Measurements from ENCODE around the gene SLC25A25.

SLC25A25 gene

GRCh38 chr9:128150594-128151308, 82.7 kb downstream of the SLC25A25 start:
- DNase-seq (ENCODE audit: low read depth, low spot score): no peak
- no peak for TF ChIP-seq FOXP2 (optimal IDR thresholded peaks at IDR 0.05; ENCODE audit: control extremely low read depth, extremely low read length, insufficient read depth)
- TF ChIP-seq POLR2AphosphoS5 (IDR thresholded peaks at IDR 0.05; ENCODE audit: borderline replicate concordance, low read depth, low read length): no peak
- TF ChIP-seq EZH2 (IDR thresholded peaks at IDR 0.05): no peak
- Histone ChIP-seq H3K9ac (ENCODE audit: insufficient read length) (no peak overlapping the region), H3K36me3 (ENCODE audit: insufficient read depth, low read length) (no peaks in the 10 kb centered on the region), H3K9me3 (ENCODE audit: low read depth, low read length) (no peaks in the 10 kb centered on the region), H3K4me3 (no peak overlapping the region), H3K27ac (no peak overlapping the region)

- Histone ChIP-seq H3K27ac (no peak overlapping the region), H3K4me3 (no peak overlapping the region), H3K9me3 (ENCODE audit: low read depth, low read length) (no peaks in the 10 kb centered on the region)
These were observed 83.5 kb downstream of the SLC25A25 start for GRCh38 chr9:128151309-128152132.

GRCh38 chr9:128152133-128153059, 84.4 kb downstream of the SLC25A25 start:
- H3K27ac ChIP-seq: no peak overlapping the region
- no peak overlapping the region for H3K4me3 ChIP-seq
- H3K36me3 ChIP-seq (ENCODE audit: insufficient read depth, low read length): no peaks in the 10 kb centered on the region
- H3K9me3 ChIP-seq (ENCODE audit: low read depth, low read length): no peaks in the 10 kb centered on the region
- DNase-seq (ENCODE audit: low read depth, low spot score): no peak
- no peak for TF ChIP-seq POLR2AphosphoS5 (IDR thresholded peaks at IDR 0.05; ENCODE audit: borderline replicate concordance, low read depth, low read length)
- no peak overlapping the region for H3K9ac ChIP-seq (ENCODE audit: insufficient read length)

More at GRCh38 chr9:128151309-128152132, 83.5 kb downstream of the SLC25A25 start:
- no peak for DNase-seq (ENCODE audit: low read depth, low spot score)
- TF ChIP-seq POLR2AphosphoS5 (IDR thresholded peaks at IDR 0.05; ENCODE audit: borderline replicate concordance, low read depth, low read length): no peak
- no peak for TF ChIP-seq FOXP2 (optimal IDR thresholded peaks at IDR 0.05; ENCODE audit: control extremely low read depth, extremely low read length, insufficient read depth)
- no peak for TF ChIP-seq EZH2 (IDR thresholded peaks at IDR 0.05)
- H3K9ac ChIP-seq (ENCODE audit: insufficient read length): no peak overlapping the region
- H3K36me3 ChIP-seq (ENCODE audit: insufficient read depth, low read length): no peaks in the 10 kb centered on the region

GRCh38 chr9:128153060-128153946, 85.3 kb downstream of the SLC25A25 start:
- Histone ChIP-seq H3K9me3 (ENCODE audit: low read depth, low read length) (no peaks in the 10 kb centered on the region), H3K4me3 (no peak overlapping the region), H3K27ac (no peak overlapping the region), H3K36me3 (ENCODE audit: insufficient read depth, low read length) (no peaks in the 10 kb centered on the region), H3K9ac (ENCODE audit: insufficient read length) (no peak overlapping the region)
- no peak for TF ChIP-seq EZH2 (IDR thresholded peaks at IDR 0.05)
- TF ChIP-seq POLR2AphosphoS5 (IDR thresholded peaks at IDR 0.05; ENCODE audit: borderline replicate concordance, low read depth, low read length): no peak
- TF ChIP-seq FOXP2 (optimal IDR thresholded peaks at IDR 0.05; ENCODE audit: control extremely low read depth, extremely low read length, insufficient read depth): no peak
- no peak for DNase-seq (ENCODE audit: low read depth, low spot score)

GRCh38 chr9:128153947-128154695, 86.1 kb downstream of the SLC25A25 start:
- Histone ChIP-seq H3K9ac (ENCODE audit: insufficient read length) (no peak overlapping the region), H3K4me3 (no peak overlapping the region), H3K27ac (no peak overlapping the region), H3K36me3 (ENCODE audit: insufficient read depth, low read length) (no peaks in the 10 kb centered on the region), H3K9me3 (ENCODE audit: low read depth, low read length) (no peaks in the 10 kb centered on the region)
- TF ChIP-seq FOXP2 (optimal IDR thresholded peaks at IDR 0.05; ENCODE audit: control extremely low read depth, extremely low read length, insufficient read depth): no peak
- TF ChIP-seq POLR2AphosphoS5 (IDR thresholded peaks at IDR 0.05; ENCODE audit: borderline replicate concordance, low read depth, low read length): no peak
- no peak for TF ChIP-seq EZH2 (IDR thresholded peaks at IDR 0.05)
- DNase-seq (ENCODE audit: low read depth, low spot score): no peak

GRCh38 chr9:128155736-128156500, 87.9 kb downstream of the SLC25A25 start:
- H3K4me3 ChIP-seq: no peak overlapping the region
- H3K27ac ChIP-seq: no peak overlapping the region
- no peak overlapping the region for H3K9ac ChIP-seq (ENCODE audit: insufficient read length)
- no peaks in the 10 kb centered on the region for H3K36me3 ChIP-seq (ENCODE audit: insufficient read depth, low read length)
- no peaks in the 10 kb centered on the region for H3K9me3 ChIP-seq (ENCODE audit: low read depth, low read length)
- DNase-seq (ENCODE audit: low read depth, low spot score): no peak
- TF ChIP-seq EZH2 (IDR thresholded peaks at IDR 0.05) (no peak), FOXP2 (optimal IDR thresholded peaks at IDR 0.05; ENCODE audit: control extremely low read depth, extremely low read length, insufficient read depth) (no peak), POLR2AphosphoS5 (IDR thresholded peaks at IDR 0.05; ENCODE audit: borderline replicate concordance, low read depth, low read length) (no peak)
